Prostate gland (tissue), 2 donors: ENCODE measurements around the gene ACCS. TPM values are rescaled to one million over a fixed set of nuclear protein-coding genes. Genes with fewer than 3 reads are reported as not detected.

Source experiments
- DNase-seq: peaks from one replicate; pipeline ENCODE4 v3.0.0-alpha.2; 2019; ENCODE audit warnings: low spot score
- H3K27ac ChIP-seq, 2 donors: fragments of 200-600 bp; sonication (generic); 2 replicates each; pipeline ENCODE4 v1.5.1; 2017 to 2019
- H3K27me3 ChIP-seq: fragments of 200-600 bp; sonication (generic); replicated peaks from 2 replicates; pipeline ENCODE4 v1.5.1; 2019; ENCODE audit not compliant: insufficient read depth
- H3K36me3 ChIP-seq, 2 donors: fragments of 200-600 bp; sonication (generic); 1 replicate in 1 of 2; 2 replicates in 1 of 2; pipeline versions ENCODE4 v1.5.1 to v1.8.1; 2017 to 2019
- H3K4me1 ChIP-seq: fragments of 200-600 bp; sonication (generic); replicated peaks from 2 replicates; pipeline ENCODE4 v1.5.1; 2019
- H3K4me3 ChIP-seq, 2 donors: fragments of 200-600 bp; sonication (generic); 2 replicates each; pipeline ENCODE4 v1.5.1; 2017 to 2019
- H3K9me3 ChIP-seq: fragments of 200-600 bp; sonication (generic); 2 replicates; pipeline ENCODE4 v1.5.1; 2017
- POLR2A ChIP-seq: fragments of 450-650 bp; IDR thresholded peaks from one replicate; pipeline ENCODE4 v1.6.1; 2016; ENCODE audit warnings: antibody characterized with exemption, mild to moderate bottlenecking
- POLR2AphosphoS5 ChIP-seq: sonication (generic); formaldehyde crosslinking; IDR thresholded peaks from one replicate; pipeline ENCODE4 v1.6.1; 2017; ENCODE audit warnings: antibody characterized with exemption
- WGBS: methylation state at CpG from one replicate; pipeline ENCODE4 v1.1.5; 2018; 5-methylcytosine and 5-hydroxymethylcytosine counted together
- intact Hi-C: fragments of 100-400 bp; cut with DNase I; formaldehyde crosslinking; loops from one replicate; pipeline ENCODE4 v1.14.2; 2022
- total RNA-seq, 2 donors: library from RNA; depleted of rRNA; stranded (reverse); fragments of >200 nt; gene quantifications; one replicate each; pipeline ENCODE4 v1.1.0, GENCODE V29; 2016
- TF ChIP-seq, protein P1 (sequence below), 4 experiments: fragments of 200-600 bp in 2 of 4; fragments of 450-650 bp in 2 of 4; sonication (generic) in 2 of 4; IDR thresholded peaks; 1 replicate in 3 of 4; 2 replicates in 1 of 4; pipeline ENCODE4 v1.5.1; 2016 to 2019; ENCODE audit warnings: antibody characterized with exemption in 4 of 4, mild to moderate bottlenecking in 2 of 4, moderate library complexity in 2 of 4

ACCS gene
- total RNA-seq, 2 donors from 2014 or later: 18.2 to 31.8 TPM

DNA sequence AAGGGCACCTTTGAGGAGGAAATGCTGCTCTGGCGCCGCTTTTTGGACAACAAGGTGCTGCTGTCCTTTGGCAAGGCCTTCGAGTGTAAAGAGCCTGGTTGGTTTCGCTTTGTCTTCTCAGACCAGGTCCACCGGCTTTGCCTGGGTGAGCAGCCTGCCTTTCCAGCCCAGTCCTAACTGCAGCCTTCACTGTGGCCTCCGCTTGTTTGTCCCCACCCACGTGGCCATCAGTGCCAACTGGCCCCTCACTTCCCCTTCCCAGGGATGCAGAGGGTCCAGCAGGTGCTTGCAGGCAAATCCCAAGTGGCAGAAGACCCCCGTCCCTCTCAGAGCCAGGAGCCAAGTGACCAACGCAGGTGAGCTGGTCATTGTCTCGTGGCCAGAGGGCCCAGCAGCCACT is 17.4 kb downstream of the ACCS start:
- WGBS: 92% methylated on average over 10 of the region's 10 CpGs
- Histone ChIP-seq H3K9me3 (no peaks in the 10 kb centered on the region), H3K4me1 (no peaks in the 10 kb centered on the region), H3K27me3 (no peaks in the 10 kb centered on the region), H3K27ac (no peak overlapping the region), H3K4me3 (no peak overlapping the region), H3K36me3 (peaks cover 0 to 5% of the 10 kb centered on the region in 2 donors)
- TF ChIP-seq, protein P1, sequence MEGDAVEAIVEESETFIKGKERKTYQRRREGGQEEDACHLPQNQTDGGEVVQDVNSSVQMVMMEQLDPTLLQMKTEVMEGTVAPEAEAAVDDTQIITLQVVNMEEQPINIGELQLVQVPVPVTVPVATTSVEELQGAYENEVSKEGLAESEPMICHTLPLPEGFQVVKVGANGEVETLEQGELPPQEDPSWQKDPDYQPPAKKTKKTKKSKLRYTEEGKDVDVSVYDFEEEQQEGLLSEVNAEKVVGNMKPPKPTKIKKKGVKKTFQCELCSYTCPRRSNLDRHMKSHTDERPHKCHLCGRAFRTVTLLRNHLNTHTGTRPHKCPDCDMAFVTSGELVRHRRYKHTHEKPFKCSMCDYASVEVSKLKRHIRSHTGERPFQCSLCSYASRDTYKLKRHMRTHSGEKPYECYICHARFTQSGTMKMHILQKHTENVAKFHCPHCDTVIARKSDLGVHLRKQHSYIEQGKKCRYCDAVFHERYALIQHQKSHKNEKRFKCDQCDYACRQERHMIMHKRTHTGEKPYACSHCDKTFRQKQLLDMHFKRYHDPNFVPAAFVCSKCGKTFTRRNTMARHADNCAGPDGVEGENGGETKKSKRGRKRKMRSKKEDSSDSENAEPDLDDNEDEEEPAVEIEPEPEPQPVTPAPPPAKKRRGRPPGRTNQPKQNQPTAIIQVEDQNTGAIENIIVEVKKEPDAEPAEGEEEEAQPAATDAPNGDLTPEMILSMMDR (IDR thresholded peaks at IDR 0.05): no peak
- no peak for TF ChIP-seq POLR2A
- TF ChIP-seq POLR2AphosphoS5: no peak
- intact Hi-C loops: no loop called here
- DNase-seq: no peak

DNA sequence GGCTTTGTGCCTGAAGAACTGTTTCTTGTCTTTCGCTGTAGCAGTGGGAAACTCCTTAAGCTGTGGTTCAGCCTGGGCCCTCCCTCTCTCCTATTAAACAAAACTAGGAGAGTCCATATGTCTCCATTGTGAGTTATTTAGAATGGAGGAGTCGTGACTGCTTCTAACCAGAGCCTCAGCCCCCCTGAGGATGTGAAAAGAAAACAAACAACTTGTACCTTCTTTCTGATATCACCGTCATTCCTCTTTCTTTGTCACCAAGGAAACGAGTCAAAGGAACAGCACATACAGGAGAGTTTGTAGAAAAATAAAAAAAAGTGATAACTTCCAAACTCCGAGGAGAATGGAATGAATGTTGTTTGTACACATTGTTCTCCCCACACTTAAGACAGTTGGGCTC is 17.8 kb downstream of the ACCS start:
- Histone ChIP-seq H3K27ac (no peak overlapping the region), H3K9me3 (no peaks in the 10 kb centered on the region), H3K36me3 (peaks cover 0 to under 1% of the 10 kb centered on the region in 2 donors), H3K4me1 (no peaks in the 10 kb centered on the region), H3K27me3 (no peaks in the 10 kb centered on the region), H3K4me3 (no peak overlapping the region)
- DNase-seq: no peak
- TF ChIP-seq, protein P1 (IDR thresholded peaks at IDR 0.05): no peak
- TF ChIP-seq POLR2AphosphoS5: no peak
- no peak for TF ChIP-seq POLR2A
- 55% methylated on average over 5 of the region's 5 CpGs for WGBS
- intact Hi-C loops: no loop called here

DNA sequence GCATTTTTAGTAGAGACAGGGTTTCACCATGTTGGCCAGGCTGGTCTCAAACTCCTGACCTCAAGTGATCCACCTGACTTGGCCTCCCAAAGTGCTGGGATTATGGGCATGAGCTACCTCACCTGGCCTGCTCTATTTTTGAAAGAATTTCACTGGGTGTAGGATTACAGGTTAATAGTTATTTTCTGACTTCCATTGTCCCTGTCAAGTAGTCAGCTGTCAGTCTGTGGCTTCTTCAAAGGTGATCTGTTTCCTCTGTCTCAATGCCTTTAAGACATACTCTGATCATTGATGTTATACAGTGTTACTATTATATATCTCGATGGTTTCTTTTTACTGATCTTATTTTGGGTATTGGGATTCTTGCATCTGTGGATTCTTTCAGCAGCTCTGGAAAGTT is 19.3 kb downstream of the ACCS start:
- Histone ChIP-seq H3K9me3 (no peaks in the 10 kb centered on the region), H3K4me1 (no peaks in the 10 kb centered on the region), H3K27me3 (no peaks in the 10 kb centered on the region), H3K4me3 (no peak overlapping the region), H3K36me3 (no peaks in the 10 kb centered on the region), H3K27ac (no peak overlapping the region)
- no peak for DNase-seq
- no peak for TF ChIP-seq POLR2AphosphoS5
- TF ChIP-seq POLR2A: no peak
- TF ChIP-seq, protein P1 (IDR thresholded peaks at IDR 0.05): no peak
- WGBS: 97% methylated on average over 1 of the region's 1 CpG
- intact Hi-C loops: no loop called here

DNA sequence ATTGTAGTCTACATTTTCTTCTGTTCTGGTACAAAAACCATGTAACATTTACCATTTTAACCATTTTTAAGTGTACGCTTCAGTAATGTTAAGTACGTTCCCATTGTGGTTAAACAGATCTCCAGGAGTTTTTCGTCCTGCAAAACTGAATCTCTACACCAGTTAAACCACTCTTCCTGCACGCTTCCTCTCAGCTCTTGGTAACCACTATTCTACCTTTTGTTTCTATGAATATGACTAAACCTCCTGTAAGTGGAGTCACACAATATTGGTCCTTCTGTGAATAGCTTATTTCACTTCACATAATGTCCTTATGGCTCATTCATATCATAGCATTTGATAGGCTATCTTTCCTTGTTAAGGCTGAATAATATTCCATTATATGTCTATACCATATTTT is 22.3 kb downstream of the ACCS start:
- TF ChIP-seq, protein P1 (IDR thresholded peaks at IDR 0.05): no peak
- TF ChIP-seq POLR2A (no peak), POLR2AphosphoS5 (no peak)
- 92% methylated on average over 4 of the region's 4 CpGs for WGBS
- intact Hi-C loops: no loop called here
- Histone ChIP-seq H3K36me3 (no peaks in the 10 kb centered on the region), H3K27ac (no peak overlapping the region), H3K9me3 (no peaks in the 10 kb centered on the region), H3K4me3 (no peak overlapping the region), H3K4me1 (no peaks in the 10 kb centered on the region), H3K27me3 (no peaks in the 10 kb centered on the region)
- DNase-seq: no peak

DNA sequence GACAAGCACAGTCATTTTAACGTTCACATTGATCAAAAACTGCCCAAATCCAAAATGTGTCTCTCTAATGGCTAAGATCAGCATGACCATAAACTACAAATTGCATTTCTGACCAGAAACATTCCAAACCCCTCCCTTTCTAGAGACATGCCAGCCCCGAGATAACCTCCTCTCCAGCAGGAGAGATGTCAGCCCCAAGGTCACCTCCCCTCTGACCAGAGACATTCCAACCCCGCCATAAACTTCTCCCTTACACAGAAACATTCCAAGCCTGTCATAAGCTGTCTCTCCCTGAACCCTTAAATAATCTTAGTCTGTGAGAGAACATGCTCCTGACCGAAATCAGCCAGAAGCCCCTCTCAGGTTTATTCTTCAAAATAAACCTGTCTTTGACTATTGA is 22.8 kb downstream of the ACCS start:
- no peak for TF ChIP-seq POLR2AphosphoS5
- TF ChIP-seq, protein P1 (IDR thresholded peaks at IDR 0.05): no peak
- no peak for TF ChIP-seq POLR2A
- H3K27ac ChIP-seq: no peak overlapping the region
- H3K4me1 ChIP-seq: no peaks in the 10 kb centered on the region
- 95% methylated on average over 4 of the region's 4 CpGs for WGBS
- no peaks in the 10 kb centered on the region for H3K36me3 ChIP-seq
- intact Hi-C loops: no loop called here
- no peaks in the 10 kb centered on the region for H3K27me3 ChIP-seq
- no peak overlapping the region for H3K4me3 ChIP-seq
- H3K9me3 ChIP-seq: no peaks in the 10 kb centered on the region
- DNase-seq: no peak
